ENCODE results near the gene ACRV1. TPM values are rescaled to one million over a fixed set of nuclear protein-coding genes. Genes with fewer than 3 reads are reported as not detected.

Gene ACRV1
- total RNA-seq, 2 donors from 2014 or later = 0.37 TPM; not detected in 1

GRCh38 chr11:125625225-125625629 lies 55.4 kb downstream of the ACRV1 start:
- Histone ChIP-seq H3K27me3 (ENCODE audit: control insufficient read depth, insufficient read depth, low read length, poor library complexity, severe bottlenecking) (no peaks in the 10 kb centered on the region), H3K4me1 (ENCODE audit: control insufficient read depth, insufficient read depth, low read length) (peaks cover 4% of the 10 kb centered on the region), H3K9ac (ENCODE audit: extremely low read depth, low read length, poor library complexity, severe bottlenecking) (peak overlapping the region; percentile 92), H3K27ac (ENCODE audit: low read depth, low read length) (peak overlapping the region; percentile 96), H3K4me3 (ENCODE audit: low read length) (peak overlapping the region; percentile 99), H3K9me3 (ENCODE audit: control insufficient read depth, low read length) (no peaks in the 10 kb centered on the region), H3K36me3 (ENCODE audit: control insufficient read depth, insufficient read depth, low read length) (peaks cover 50% of the 10 kb centered on the region)
- H3K27ac Mint-ChIP-seq = peak overlapping the region; percentile 96
- WGBS, 2 experiments (ENCODE audit: insufficient coverage in 1 of 2, insufficient read length in 1 of 2) = 10 to 14% methylated on average over 12 to 20 of the region's 20 CpGs
- no peaks in the 10 kb centered on the region for H3K27me3 Mint-ChIP-seq (ENCODE audit: insufficient read depth)
- no peak for DNase-seq
- peaks cover 11% of the 10 kb centered on the region for H3K4me1 Mint-ChIP-seq
- H3K9me3 Mint-ChIP-seq = no peaks in the 10 kb centered on the region
- H3K4me3 Mint-ChIP-seq = peak overlapping the region; percentile 84
- H3K36me3 Mint-ChIP-seq (ENCODE audit: low read depth) = peaks cover 38% of the 10 kb centered on the region
- no peak for TF ChIP-seq CTCF (conservative IDR thresholded peaks at IDR 0.05)

GRCh38 chr11:125624756-125625213 lies 55.9 kb downstream of the ACRV1 start, which contains the start of gene CHEK1:
CHEK1 (plus strand) TSS chr11:125625163; CDS start chr11:125626769, 1,606 bp downstream.
- peaks cover 4% of the 10 kb centered on the region for H3K4me1 ChIP-seq (ENCODE audit: control insufficient read depth, insufficient read depth, low read length)
- H3K27me3 Mint-ChIP-seq (ENCODE audit: insufficient read depth) = no peaks in the 10 kb centered on the region
- 86% methylated on average over 9 of the region's 9 CpGs for WGBS, 2 experiments (ENCODE audit: insufficient coverage in 1 of 2, insufficient read length in 1 of 2)
- H3K27me3 ChIP-seq (ENCODE audit: control insufficient read depth, insufficient read depth, low read length, poor library complexity, severe bottlenecking) = no peaks in the 10 kb centered on the region
- no peaks in the 10 kb centered on the region for H3K9me3 ChIP-seq (ENCODE audit: control insufficient read depth, low read length)
- no peak for TF ChIP-seq CTCF (conservative IDR thresholded peaks at IDR 0.05)
- H3K27ac ChIP-seq (ENCODE audit: low read depth, low read length) = peak within 1 kb of the TSS; percentile 96
- peak; percentile 50 for DNase-seq
- peaks cover 50% of the 10 kb centered on the region for H3K36me3 ChIP-seq (ENCODE audit: control insufficient read depth, insufficient read depth, low read length)
- peaks cover 11% of the 10 kb centered on the region for H3K4me1 Mint-ChIP-seq
- H3K4me3 Mint-ChIP-seq = peak within 1 kb of the TSS; percentile 84
- peak within 1 kb of the TSS; percentile 96 for H3K27ac Mint-ChIP-seq
- H3K9me3 Mint-ChIP-seq = no peaks in the 10 kb centered on the region
- peak within 1 kb of the TSS; percentile 92 for H3K9ac ChIP-seq (ENCODE audit: extremely low read depth, low read length, poor library complexity, severe bottlenecking)
- H3K36me3 Mint-ChIP-seq (ENCODE audit: low read depth) = peaks cover 36% of the 10 kb centered on the region
- peak within 1 kb of the TSS; percentile 99 for H3K4me3 ChIP-seq (ENCODE audit: low read length)

- Mint-ChIP-seq H3K27ac (no peak overlapping the region), H3K27me3 (ENCODE audit: insufficient read depth) (no peaks in the 10 kb centered on the region), H3K4me1 (peaks cover 11% of the 10 kb centered on the region), H3K4me3 (no peak overlapping the region), H3K9me3 (no peaks in the 10 kb centered on the region), H3K36me3 (ENCODE audit: low read depth) (peaks cover 42% of the 10 kb centered on the region)
- TF ChIP-seq CTCF (conservative IDR thresholded peaks at IDR 0.05) = no peak
- no peak for DNase-seq
- Histone ChIP-seq H3K27ac (ENCODE audit: low read depth, low read length) (no peak overlapping the region), H3K9me3 (ENCODE audit: control insufficient read depth, low read length) (no peaks in the 10 kb centered on the region), H3K4me3 (ENCODE audit: low read length) (no peak overlapping the region), H3K27me3 (ENCODE audit: control insufficient read depth, insufficient read depth, low read length, poor library complexity, severe bottlenecking) (no peaks in the 10 kb centered on the region), H3K36me3 (ENCODE audit: control insufficient read depth, insufficient read depth, low read length) (peaks cover 56% of the 10 kb centered on the region), H3K4me1 (ENCODE audit: control insufficient read depth, insufficient read depth, low read length) (peaks cover 3% of the 10 kb centered on the region), H3K9ac (ENCODE audit: extremely low read depth, low read length, poor library complexity, severe bottlenecking) (no peak overlapping the region)
- WGBS, 2 experiments (ENCODE audit: insufficient coverage in 1 of 2, insufficient read length in 1 of 2) = 89 to 95% methylated on average over 1 of the region's 1 CpG
These were observed 57.6 kb downstream of the ACRV1 start for GRCh38 chr11:125623064-125623463.

Data from endodermal cell (in vitro differentiated cells).